ENCODE measurements around the gene TAF4.
"Not testable (repeated sequence)": the region's sequence is repeated elsewhere in the genome, so short reads cannot be mapped to it uniquely, and the experiment has no call there.

Gene TAF4

DNA sequence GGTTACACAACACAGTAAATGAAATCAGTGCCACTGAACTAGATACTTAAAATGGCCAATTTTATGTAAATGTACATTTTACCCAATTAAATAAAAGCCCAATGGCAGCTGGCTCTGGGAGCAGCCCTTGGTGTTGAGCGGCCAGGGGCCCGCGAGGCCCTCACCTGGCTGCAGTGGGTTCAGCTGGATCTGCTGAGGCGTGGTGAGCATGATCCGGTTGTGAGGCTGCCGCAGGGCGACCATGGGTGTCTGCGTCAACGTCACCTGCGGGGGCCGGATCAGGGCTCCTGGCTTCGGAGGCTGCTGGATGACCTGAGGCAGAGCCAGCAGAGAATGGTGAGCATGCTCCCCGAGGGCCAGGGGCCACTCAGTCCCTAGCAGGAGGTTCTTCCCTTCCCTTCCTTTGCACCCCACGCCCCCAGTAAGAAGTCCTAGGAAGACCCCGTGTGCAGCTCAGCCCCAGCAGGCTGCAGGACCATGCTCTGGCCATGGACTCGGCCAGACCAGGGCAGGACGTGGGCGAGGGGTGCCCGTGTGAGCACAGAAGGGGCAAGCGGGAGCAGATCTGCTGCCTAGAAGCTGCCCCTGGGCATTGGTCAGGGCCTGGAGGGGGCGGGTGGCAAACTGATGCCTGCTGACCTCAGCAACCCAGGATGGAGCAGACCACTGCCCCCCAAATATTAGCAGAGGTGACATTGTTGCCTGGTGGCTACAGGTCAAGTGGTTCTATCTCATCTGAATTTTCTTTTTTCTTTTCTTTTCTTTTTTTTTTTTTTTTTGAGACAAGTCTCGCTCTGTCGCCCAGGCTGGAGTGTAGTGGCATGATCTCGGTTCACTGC, 61.9 kb downstream of the TAF4 start:
- no peak for DNase-seq (ENCODE audit: low read depth, low spot score)

DNA sequence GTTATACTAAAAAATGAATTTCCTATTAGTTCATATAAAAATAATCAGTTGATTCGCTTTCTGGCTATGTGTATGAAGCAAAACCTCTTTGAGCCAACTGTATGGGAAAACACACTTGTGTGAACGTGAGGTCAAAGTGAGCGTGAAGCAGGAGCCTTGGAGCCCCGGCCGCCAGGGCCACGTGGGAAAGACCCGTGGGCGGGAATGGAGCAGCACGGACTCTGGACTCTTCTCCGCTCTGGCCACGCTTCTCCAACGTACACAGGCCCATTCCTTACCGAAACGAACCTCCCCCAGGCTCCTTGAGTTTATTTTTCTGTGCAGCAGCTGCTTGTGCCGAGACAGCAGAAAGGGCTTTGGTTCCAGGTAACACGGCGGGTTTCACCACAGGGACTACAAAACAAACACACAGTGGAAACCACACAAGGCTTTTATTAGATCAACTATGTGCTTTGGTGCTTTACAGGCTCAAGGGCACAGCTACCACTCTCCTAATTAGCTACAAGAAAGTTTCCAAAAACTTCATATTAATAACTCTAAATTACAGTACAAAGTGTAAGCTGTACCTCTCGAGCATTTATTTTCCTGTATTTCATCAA, 62.7 kb downstream of the TAF4 start:
- DNase-seq (ENCODE audit: low read depth, low spot score), result no peak

DNA sequence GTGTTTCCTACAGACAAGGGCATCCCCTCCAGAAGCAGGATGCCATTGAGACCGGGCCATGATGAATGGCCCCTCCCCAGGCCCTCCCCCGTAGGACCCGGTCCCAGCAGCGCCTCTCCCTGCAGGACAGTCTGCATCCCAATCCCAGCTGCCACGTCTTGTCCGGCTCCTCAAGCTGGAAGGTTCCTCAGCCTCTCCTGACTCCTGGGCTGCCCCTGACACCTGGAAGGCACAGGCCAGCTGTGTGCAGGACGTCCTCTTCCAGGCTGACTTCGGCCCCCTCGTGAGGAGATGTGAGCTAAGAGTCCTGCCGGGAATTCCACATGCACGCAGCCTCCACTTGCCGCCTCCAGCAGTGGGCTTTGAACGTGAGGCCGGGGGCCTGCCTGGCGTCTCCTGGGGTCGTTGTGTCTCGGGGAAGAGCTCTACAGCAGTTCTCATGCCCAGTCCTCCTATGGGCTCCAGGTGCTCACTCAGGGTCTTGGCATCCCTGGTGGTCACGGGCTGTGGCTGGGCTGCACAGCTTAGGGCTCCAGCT, 64.4 kb downstream of the TAF4 start:
- DNase-seq (ENCODE audit: low read depth, low spot score), result no peak

DNA sequence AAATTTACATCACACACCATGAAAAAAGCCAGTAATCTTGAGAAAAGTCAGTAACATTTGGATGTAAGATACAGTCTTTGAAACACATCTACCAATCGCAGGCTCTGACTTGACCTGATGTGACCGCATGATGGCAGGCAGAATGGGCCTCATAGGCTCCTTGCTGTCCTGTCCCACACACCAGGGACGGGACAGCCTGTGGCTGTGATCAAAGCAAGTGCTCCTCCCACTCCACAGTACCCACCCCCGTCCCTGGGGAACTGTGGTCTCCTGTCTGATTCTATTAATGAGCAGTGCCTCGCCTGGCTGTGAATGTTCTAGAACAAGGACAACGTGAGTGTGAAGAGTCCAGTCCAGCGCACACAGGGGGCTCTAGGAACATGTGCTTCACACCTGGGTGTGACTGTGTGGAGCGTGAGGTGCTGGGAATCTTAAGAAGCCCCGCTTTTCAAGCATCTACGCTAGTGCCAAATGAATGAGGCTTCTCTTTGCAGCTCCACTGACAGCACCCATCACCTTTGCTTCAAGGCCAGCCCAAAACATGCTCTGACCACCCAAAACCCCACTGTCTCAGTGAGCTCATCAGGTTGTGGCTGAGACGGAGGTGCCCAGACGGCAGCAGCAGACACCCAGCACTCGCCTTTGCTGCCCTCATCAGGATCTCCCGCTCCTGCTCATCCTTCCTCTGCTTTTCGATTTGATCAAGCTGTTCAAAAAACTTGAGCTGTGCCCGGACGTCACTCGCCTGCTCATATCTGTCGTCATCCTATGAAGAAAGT, 67.1 kb downstream of the TAF4 start:
- DNase-seq (ENCODE audit: low read depth, low spot score), result no peak

DNA sequence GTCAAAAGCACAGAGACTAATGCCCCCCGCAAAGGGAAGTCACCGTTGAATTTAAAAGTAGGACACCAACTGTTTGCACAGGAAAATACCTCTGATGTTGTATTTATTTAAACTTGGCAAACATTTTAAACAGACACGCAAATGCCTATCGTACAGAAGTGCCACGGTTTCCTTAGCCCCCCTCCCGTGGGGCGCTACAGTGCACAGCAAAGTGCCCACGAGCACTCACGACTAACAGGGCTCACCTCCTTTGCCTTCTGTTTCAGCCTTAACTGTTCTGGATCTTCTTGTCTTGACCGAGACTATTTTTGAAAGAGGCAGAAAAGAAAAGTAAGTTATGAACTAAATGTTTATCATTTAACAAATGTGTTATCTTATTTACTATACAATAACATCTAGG, 67.8 kb downstream of the TAF4 start:
- no peak for DNase-seq (ENCODE audit: low read depth, low spot score)

DNA sequence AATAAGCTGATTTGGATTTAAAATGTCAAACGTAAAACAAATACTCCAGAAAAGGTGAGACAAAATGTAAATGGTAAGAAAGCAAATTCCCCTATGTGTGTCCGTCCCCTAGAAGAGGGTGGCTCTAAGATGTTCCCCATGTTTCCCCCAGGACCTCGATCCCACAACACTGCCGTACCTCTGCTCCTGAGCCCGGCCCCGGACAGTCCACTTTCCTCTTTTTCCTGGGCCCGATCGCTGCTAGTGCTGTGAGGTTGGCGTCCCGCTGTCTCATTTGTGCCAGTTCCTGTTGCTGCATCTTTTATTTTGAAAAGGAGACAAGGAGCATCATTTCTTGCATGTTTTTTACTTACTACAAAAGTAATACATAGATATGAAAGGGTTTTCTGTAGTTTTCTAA, 68.3 kb downstream of the TAF4 start:
- no peak for DNase-seq (ENCODE audit: low read depth, low spot score)

DNA sequence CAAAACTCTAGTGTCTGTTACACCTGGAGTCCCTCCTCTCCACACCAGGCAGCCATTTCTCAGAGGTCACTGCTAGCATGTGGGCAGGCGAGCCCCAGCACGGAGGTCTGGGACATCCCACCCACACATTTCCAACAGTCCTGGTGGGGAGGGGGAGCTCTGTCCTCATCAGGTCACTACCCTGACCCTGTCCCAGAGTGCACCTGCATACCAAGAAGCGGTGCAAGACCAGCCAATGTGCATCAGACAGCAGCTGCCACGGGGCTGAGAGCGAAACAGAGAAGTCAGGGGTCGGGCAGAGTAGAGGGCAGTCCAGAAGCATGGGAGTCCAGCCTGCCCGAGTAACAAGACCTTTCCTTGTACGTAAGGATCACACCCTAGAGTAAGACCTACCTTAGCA, 71.1 kb downstream of the TAF4 start:
- DNase-seq (ENCODE audit: low read depth, low spot score), result no peak

DNA sequence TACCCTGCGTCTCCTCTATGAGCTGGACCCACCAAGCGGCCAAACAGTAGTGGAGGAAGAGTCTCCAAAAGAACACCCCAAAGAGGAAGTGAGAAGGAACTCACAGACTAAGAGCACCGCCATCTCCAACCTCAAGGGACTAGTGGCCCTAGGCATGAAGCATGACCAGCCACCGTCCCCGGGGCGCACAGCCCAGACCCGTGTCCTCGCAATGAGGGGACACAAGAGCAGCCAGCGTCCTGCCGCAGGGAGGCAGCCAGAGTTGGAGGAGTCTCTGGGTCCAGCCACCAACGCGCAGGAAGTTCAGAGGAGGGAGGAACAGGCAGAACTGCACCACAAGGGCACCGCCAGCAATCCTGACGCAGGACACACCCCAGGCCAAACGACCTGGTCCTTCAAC, 72.6 kb downstream of the TAF4 start:
- no peak for DNase-seq (ENCODE audit: low read depth, low spot score)

DNA sequence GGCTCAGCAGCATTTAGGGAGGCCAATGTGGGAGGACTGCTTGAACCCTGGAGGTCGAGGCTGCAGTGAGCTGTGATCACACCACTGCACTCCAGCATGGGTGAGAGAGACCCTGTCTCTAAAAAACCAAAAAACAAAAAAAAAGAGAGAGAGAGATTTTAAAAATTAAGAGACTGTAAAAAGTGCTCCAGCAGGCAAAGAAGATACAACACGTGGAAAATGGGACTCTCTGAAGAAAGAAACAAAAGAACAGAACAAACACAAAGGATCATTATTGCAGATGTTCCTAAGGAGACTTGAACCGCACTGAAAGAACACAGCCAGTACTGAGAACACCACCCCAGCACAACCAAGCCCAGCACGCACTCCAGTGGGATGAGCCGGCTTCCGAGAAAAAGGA, 74.2 kb downstream of the TAF4 start:
- DNase-seq (ENCODE audit: low read depth, low spot score), result no peak

DNA sequence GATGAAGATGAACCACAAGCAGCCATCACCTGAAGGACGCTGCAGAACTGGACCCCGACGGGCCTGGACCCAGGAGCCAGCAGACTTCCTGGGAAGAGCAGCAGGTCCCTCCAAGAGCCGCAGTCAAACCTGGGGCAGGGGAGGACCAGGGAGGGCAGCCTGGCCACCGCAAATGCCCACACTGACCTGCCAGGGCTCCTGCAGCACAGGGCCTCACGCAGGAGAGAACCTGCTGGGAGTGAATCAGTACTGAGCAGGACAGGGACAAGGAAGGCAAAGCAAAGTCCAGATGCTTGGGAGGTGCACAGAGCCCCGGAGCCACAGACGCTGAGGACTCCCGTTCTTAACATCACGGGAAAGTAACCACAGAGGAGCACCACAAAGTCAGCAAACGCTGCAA, 75.2 kb downstream of the TAF4 start:
- DNase-seq (ENCODE audit: low read depth, low spot score), result no peak

DNA sequence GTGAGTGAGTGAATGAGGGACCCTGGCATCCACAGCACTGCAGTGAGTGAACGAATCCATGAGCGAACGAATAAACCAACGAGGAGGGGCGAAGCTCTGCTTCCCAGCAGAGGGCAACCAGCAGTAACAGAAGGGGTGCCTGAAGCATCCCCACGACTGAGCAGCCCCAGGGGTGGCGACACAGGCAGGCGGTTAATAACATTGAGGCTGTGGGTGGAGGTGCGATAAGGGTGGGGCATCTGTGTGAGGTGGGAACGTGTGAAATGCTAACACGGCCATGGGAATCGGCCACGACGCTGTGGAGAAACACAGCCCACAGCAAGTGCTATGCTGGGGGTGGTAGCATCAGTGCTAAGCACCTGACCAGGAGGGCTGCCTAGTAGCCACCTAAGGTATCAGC, 75.9 kb downstream of the TAF4 start:
- no peak for DNase-seq (ENCODE audit: low read depth, low spot score)

DNA sequence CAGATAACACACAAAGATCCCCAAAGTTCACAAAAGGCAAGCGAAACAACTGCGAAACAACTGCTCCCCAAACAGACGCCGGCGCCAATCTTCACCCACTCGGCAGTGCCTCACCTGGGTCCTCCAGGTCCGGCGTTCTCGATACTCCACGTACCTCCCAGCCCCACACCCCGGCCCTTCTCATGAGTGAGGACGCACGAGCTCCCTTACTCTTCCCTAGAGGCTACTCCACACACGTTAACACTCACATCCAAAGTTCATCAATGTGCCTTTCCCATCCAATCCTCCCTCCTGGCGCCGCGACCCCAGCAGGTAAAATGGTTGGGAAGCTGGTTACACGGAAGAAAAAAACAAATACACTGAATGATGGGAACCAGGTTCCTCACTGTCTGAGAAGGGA, 77.0 kb downstream of the TAF4 start:
- no peak for DNase-seq (ENCODE audit: low read depth, low spot score)

DNA sequence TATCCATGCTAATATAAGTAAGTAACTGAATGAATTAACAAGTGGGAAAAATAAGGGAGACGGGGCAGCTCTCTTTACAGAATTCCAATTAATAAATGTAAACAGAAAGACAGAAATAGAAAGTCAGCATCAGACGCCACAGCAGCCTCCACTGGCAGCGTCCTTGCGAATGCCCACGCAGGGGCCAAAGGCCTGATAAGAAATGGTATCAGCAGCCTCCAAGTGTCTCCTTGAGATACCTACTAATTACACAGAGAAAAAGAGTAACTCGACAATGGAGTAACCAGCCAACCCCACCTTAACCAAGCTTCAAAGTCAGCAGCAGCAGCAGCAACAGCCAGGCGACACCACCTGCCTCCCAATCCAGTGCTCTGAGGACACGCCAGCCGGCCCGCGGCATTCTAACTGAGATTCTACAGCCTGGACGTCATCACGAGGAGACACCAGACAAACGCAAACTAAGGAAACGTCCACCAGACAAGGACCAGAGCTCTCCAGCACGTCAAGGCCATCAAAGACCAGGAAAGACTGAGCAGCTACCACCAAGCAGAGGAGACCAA, 78.8 kb downstream of the TAF4 start:
- DNase-seq (ENCODE audit: low read depth, low spot score), result no peak

DNA sequence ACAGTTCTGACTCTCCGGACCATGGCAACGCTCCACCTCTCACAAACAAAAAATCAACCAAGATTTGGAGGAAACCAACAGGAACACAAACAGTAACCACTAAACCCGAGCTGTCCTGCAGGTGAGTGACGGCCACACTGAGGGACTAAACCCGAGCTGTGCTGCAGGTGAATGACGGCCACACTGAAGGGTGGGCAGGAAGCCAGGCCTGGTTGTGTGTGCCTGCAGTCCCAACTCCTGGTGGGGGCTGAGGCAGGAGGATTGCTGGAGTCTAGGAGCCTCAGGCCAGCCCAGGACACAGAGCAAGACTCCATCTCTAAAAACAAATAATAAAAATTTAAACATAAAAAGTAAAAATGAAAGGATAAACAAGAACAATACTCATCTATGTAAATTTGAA, 80.6 kb downstream of the TAF4 start:
- DNase-seq (ENCODE audit: low read depth, low spot score), result no peak

DNA sequence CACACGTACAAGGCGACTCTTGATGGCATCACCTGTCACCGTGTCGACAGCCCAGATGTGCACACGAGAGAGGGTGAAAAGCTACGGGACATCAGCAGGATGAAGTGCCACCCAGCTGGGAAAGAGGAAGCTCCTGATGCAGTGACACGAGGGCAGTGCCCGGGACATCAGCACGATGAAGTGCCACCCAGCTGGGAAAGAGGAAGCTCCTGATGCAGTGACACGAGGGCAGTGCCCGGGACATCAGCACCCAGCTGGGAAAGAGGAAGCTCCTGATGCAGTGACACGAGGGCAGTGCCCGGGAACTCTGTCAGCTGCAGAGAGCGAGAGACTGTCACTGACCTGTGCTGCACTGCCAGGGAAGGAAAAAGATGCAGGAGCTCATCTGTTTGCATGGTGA, 81.2 kb downstream of the TAF4 start:
- DNase-seq (ENCODE audit: low read depth, low spot score), result not testable (repeated sequence)

DNA sequence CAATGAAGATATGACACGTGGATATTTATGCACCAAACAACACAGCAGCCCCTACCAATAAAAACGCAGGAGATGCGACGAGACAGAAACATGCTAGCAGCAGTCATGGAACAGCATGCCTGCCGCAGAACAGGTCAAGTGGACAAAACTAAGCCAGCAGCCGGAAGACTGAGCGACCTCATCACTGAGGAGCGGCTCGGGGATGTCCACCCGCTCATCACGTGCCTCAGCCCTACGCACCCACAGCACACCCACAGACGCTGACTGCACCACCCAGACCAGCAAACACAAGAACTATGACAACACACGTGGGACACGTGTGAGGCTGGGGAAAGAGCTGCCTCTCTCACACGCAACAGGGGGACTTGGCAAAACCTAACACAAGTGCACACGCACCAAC, 81.7 kb downstream of the TAF4 start:
- no peak for DNase-seq (ENCODE audit: low read depth, low spot score)

DNA sequence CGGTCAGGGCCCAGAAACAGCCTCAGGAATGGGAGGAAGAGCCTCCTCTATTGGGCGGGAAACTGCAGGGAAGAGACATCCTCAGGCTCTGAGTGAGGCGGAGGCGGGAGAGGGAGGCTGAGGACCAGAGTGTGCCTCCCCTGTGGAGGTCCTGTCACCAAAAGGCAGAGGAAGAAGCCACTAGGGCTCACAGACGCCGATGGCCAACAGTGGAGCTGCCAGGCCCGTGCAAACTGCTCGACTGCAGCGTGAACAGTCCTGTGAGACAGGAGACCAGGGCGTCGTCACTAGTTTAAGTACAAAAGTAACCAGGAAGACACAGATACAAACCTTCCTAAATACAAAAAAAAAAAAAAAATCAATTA, 82.7 kb downstream of the TAF4 start:
- no peak for DNase-seq (ENCODE audit: low read depth, low spot score)

DNA sequence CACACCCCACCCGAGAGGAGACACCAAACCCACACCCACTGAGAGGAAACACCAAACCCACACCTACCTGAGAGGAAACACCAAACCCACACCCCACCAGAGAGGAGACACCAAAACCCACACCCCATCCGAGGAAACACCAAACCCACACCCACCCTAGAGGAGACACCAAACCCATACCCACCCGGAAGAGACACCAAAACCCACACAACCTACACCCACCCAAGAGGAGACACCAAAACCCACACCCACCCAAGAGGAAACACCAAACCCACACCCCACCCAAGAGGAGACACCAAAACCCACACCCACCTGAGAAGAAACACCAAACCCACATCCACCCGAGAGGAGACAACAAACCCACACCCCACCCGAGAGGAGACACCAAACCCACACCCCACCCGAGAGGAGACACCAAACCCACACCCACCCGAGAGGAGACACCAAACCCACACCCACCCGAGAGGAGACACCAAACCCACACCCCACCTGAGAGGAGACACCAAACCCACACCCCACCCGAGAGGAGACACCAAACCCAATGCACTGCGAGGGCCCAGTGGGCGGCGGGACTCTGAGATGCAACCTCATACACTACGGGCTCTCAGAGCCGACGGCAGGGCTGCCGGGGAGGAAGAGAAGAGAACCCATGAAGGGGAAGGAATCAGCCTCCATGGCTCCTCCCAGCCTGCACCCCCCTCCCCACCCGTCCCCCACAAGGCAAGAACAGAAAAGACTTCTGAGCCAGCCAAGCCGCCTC, 83.3 kb downstream of the TAF4 start:
- DNase-seq (ENCODE audit: low read depth, low spot score), result no peak

DNA sequence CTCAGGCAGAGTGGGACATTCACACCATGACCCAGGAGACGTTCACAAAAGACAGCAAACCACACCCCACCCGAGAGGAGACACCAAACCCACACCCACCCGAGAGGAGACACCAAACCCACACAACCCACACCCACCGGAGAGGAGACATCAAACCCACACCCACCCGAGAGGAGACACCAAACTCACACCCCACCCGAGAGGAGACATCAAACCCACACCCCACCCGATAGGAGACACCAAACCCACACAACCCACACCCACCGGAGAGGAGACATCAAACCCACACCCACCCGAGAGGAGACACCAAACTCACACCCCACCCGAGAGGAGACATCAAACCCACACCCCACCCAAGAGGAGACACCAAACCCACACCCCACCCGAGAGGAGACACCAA, 84.0 kb downstream of the TAF4 start:
- not testable (repeated sequence) for DNase-seq (ENCODE audit: low read depth, low spot score)

DNA sequence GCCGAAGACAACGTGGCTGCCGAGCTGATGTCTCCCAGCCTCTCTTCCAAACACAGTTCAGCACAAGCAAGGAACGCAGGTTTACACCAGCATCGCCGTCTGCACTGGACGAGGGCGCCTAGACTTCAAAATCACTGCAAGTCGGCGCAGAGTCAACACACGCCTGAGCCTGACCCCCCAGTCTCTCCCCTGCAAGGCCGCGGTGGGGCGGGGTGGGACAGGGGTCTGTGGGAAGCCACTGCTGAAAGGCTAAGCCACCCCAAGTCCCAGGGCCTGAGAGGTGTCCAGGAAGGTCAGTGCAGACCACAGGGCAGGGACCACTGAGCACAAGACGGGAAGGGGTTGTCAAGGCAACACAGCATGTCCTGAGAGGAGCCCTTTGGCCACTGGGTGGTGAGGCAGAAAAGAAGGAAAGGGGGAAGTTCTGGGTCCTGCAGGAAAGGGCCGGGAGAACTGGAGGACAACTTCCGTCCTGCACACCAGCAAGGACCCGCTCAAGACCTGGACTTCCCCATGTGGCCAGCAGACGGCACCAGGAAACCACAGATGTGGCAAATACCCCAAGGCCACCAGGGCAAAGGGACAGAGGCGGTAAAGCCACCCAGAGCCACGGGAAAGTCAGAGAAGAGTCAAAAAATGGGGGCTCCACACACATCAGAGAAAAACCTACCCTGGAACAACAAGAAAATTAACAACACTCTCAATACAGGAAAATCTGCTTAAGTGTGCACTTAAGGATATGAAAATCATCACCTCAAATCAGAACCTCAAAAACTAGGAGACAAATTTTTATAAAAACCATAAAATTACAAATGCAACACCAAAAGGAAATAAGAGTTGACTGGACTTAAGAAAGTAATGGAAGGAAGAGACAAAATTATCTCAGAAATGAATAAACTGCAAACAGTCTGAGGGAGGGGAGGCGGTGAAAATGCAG, 84.8 kb downstream of the TAF4 start:
- DNase-seq (ENCODE audit: low read depth, low spot score), result no peak
